Large intestine (tissue), 3 donors: ENCODE results near the gene C10orf71. TPM values are rescaled to one million over a fixed set of nuclear protein-coding genes. Genes with fewer than 3 reads are reported as not detected.

ENCODE experiments used
- DNase-seq, 2 donors: peaks; one replicate each; pipeline versions ENCODE4 v3.0.0 to v3.0.0-alpha.2; 2013
- H3K27ac ChIP-seq: one replicate; pipeline ENCODE4 v1.5.1; 2013; ENCODE audit warnings: low read length
- H3K27me3 ChIP-seq: 2 replicates; pipeline ENCODE4 v1.6.1; 2013; ENCODE audit warnings: low read length; ENCODE audit not compliant: control insufficient read depth, insufficient read depth
- H3K36me3 ChIP-seq: 2 replicates; pipeline ENCODE4 v1.6.1; 2013; ENCODE audit warnings: low read length; ENCODE audit not compliant: control insufficient read depth, insufficient read depth
- H3K4me1 ChIP-seq: one replicate; pipeline ENCODE4 v1.6.1; 2013; ENCODE audit warnings: low read length; ENCODE audit not compliant: control insufficient read depth, insufficient read depth
- H3K4me3 ChIP-seq: one replicate; pipeline ENCODE4 v1.5.1; 2013; ENCODE audit warnings: low read length
- H3K9me3 ChIP-seq: one replicate; pipeline ENCODE4 v1.6.1; 2013; ENCODE audit warnings: mild to moderate bottlenecking, low read depth, low read length, moderate library complexity; ENCODE audit not compliant: control insufficient read depth
- WGBS: methylation state at CpG from one replicate; pipeline ENCODE4 v1.1.5; 2013; ENCODE audit warnings: low lambda C conversion rate; ENCODE audit not compliant: insufficient coverage; 5-methylcytosine and 5-hydroxymethylcytosine counted together
- polyA plus RNA-seq: library from polyadenylated mRNA; unstranded; fragments of 120-200 nt; gene quantifications from one replicate; pipeline ENCODE4 v1.2.1, GENCODE V29; 2013

The C10orf71 gene
- polyA plus RNA-seq, 1 donor = 0.01 TPM

- no peaks in the 10 kb centered on the region for H3K36me3 ChIP-seq
- H3K9me3 ChIP-seq = no peaks in the 10 kb centered on the region
- no peak overlapping the region for H3K4me3 ChIP-seq
- H3K4me1 ChIP-seq = no peaks in the 10 kb centered on the region
- no peaks in the 10 kb centered on the region for H3K27me3 ChIP-seq
- no peak overlapping the region for H3K27ac ChIP-seq
- 92% methylated on average over 2 of the region's 11 CpGs for WGBS
- no peak for DNase-seq
These were observed 14.6 kb downstream of the C10orf71 start for GRCh38 chr10:49313501-49314070.

DNA sequence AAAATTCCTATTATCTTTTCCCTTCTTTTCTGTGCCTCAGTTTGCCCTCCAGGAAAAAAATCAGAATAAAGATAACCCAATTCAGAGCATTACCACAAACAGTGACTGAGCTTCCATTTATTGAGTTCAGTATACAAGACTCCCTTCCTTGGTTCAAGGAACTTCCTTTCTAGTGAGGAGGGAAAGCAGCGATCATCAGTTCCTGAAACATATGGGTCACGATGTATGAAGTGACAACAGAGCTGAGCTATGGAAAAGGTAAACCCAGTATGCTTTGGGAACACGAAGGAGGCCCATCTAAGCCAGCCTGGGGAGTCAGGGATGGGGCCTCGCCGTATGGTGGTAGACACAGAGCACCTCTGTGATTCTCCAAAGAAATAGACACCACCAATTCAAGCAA is 15.8 kb downstream of the C10orf71 start:
- whole genome bisulfite sequencing = no CpG with 5 or more reads among the region's 5 CpGs
- H3K27ac ChIP-seq = no peak overlapping the region
- no peaks in the 10 kb centered on the region for H3K4me1 ChIP-seq
- H3K36me3 ChIP-seq = no peaks in the 10 kb centered on the region
- no peaks in the 10 kb centered on the region for H3K27me3 ChIP-seq
- H3K4me3 ChIP-seq = no peak overlapping the region
- no peak for DNase-seq
- no peaks in the 10 kb centered on the region for H3K9me3 ChIP-seq

DNA sequence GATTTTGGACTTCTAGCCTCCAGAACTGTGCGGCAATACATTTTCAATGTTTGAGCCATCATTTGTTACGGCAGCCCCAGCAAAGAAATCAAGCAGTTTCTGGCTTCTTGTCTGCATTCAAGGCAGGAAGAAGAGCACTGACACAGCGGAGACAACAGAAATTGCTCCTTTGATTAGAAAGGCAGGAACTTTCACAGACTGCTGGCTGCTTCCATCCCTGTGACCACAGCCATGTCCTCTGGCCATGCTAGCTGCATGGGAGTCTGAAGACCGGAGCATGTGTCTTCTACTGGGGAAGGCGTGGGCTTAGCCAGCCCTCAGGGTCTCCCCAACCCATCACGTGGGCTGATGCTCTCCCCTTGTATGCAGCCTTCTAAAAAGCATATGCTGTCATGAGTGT is 19.1 kb downstream of the C10orf71 start:
- H3K9me3 ChIP-seq = no peaks in the 10 kb centered on the region
- no peaks in the 10 kb centered on the region for H3K36me3 ChIP-seq
- DNase-seq = no peak
- no peaks in the 10 kb centered on the region for H3K4me1 ChIP-seq
- H3K27ac ChIP-seq = no peak overlapping the region
- H3K27me3 ChIP-seq = no peaks in the 10 kb centered on the region
- no peak overlapping the region for H3K4me3 ChIP-seq
- no CpG with 5 or more reads among the region's 6 CpGs for WGBS

- no peaks in the 10 kb centered on the region for H3K4me1 ChIP-seq
- no peak overlapping the region for H3K27ac ChIP-seq
- H3K36me3 ChIP-seq = no peaks in the 10 kb centered on the region
- H3K9me3 ChIP-seq = no peaks in the 10 kb centered on the region
- no peak overlapping the region for H3K4me3 ChIP-seq
- no peaks in the 10 kb centered on the region for H3K27me3 ChIP-seq
- DNase-seq = no peak
These were observed 19.8 kb downstream of the C10orf71 start for GRCh38 chr10:49318755-49319154.

GRCh38 chr10:49319206-49319605 is 20.2 kb downstream of the C10orf71 start:
- H3K4me3 ChIP-seq = no peak overlapping the region
- DNase-seq = no peak
- no peaks in the 10 kb centered on the region for H3K4me1 ChIP-seq
- WGBS = no CpG with 5 or more reads among the region's 1 CpG
- H3K27me3 ChIP-seq = no peaks in the 10 kb centered on the region
- no peaks in the 10 kb centered on the region for H3K9me3 ChIP-seq
- no peaks in the 10 kb centered on the region for H3K36me3 ChIP-seq
- H3K27ac ChIP-seq = no peak overlapping the region

- WGBS = no CpG with 5 or more reads among the region's 2 CpGs
- H3K4me1 ChIP-seq = no peaks in the 10 kb centered on the region
- H3K4me3 ChIP-seq = no peak overlapping the region
- H3K36me3 ChIP-seq = no peaks in the 10 kb centered on the region
- H3K27me3 ChIP-seq = no peaks in the 10 kb centered on the region
- no peak overlapping the region for H3K27ac ChIP-seq
- H3K9me3 ChIP-seq = no peaks in the 10 kb centered on the region
- no peak for DNase-seq
These were observed 21.2 kb downstream of the C10orf71 start for GRCh38 chr10:49320191-49320590.

- no peaks in the 10 kb centered on the region for H3K4me1 ChIP-seq
- H3K9me3 ChIP-seq = no peaks in the 10 kb centered on the region
- H3K27me3 ChIP-seq = no peaks in the 10 kb centered on the region
- DNase-seq = no peak
- H3K36me3 ChIP-seq = no peaks in the 10 kb centered on the region
- H3K27ac ChIP-seq = no peak overlapping the region
- WGBS = 73% methylated on average over 2 of the region's 3 CpGs
- H3K4me3 ChIP-seq = no peak overlapping the region
These were observed 22.1 kb downstream of the C10orf71 start for GRCh38 chr10:49321021-49321420.

GRCh38 chr10:49322371-49323170 is 23.6 kb downstream of the C10orf71 start:
- no peaks in the 10 kb centered on the region for H3K36me3 ChIP-seq
- WGBS = no CpG with 5 or more reads among the region's 26 CpGs
- H3K4me1 ChIP-seq = no peaks in the 10 kb centered on the region
- DNase-seq = no peak
- H3K4me3 ChIP-seq = no peak overlapping the region
- H3K9me3 ChIP-seq = peaks cover 4% of the 10 kb centered on the region
- H3K27ac ChIP-seq = no peak overlapping the region
- no peaks in the 10 kb centered on the region for H3K27me3 ChIP-seq

- H3K9me3 ChIP-seq = peaks cover 4% of the 10 kb centered on the region
- no peaks in the 10 kb centered on the region for H3K27me3 ChIP-seq
- WGBS = no CpG with 5 or more reads among the region's 7 CpGs
- DNase-seq = no peak
- no peaks in the 10 kb centered on the region for H3K4me1 ChIP-seq
- no peaks in the 10 kb centered on the region for H3K36me3 ChIP-seq
- no peak overlapping the region for H3K27ac ChIP-seq
- no peak overlapping the region for H3K4me3 ChIP-seq
These were observed 24.4 kb downstream of the C10orf71 start for GRCh38 chr10:49323171-49323895.

GRCh38 chr10:49323896-49324270 is 24.9 kb downstream of the C10orf71 start:
- H3K4me1 ChIP-seq = no peaks in the 10 kb centered on the region

More at GRCh38 chr10:49323896-49324270, 24.9 kb downstream of the C10orf71 start:
- no peak overlapping the region for H3K4me3 ChIP-seq
- no peak for DNase-seq
- H3K27me3 ChIP-seq = no peaks in the 10 kb centered on the region
- H3K27ac ChIP-seq = no peak overlapping the region
- WGBS = no CpG with 5 or more reads among the region's 9 CpGs
- peaks cover 4% of the 10 kb centered on the region for H3K9me3 ChIP-seq
- H3K36me3 ChIP-seq = no peaks in the 10 kb centered on the region
